Fibroblast of the aortic adventitia (primary cell): ENCODE measurements around the gene AKR1C4. TPM values are rescaled to one million over a fixed set of nuclear protein-coding genes. Genes with fewer than 3 reads are reported as not detected.

Source experiments
- DNase-seq: peaks from one replicate; pipeline ENCODE4 v3.0.0-alpha.2; 2010; ENCODE audit warnings: low read depth
- H3K4me3 ChIP-seq: 2 replicates; pipeline ENCODE4 v1.5.1; 2011; ENCODE audit warnings: low read depth, mild to moderate bottlenecking, control low read depth, low read length, moderate library complexity
- total RNA-seq: library from RNA; depleted of rRNA; stranded (reverse); fragments of >200 nt; gene quantifications from 2 replicates; pipeline ENCODE4 v1.2.3, GENCODE V29; 2012; ENCODE audit warnings: low replicate concordance
- TF ChIP-seq, protein P1 (sequence below): IDR thresholded peaks from 2 replicates; pipeline ENCODE4 v1.5.1; 2011; ENCODE audit warnings: mild to moderate bottlenecking, low read length, control low read depth, inconsistent platforms; ENCODE audit not compliant: insufficient read depth

Gene AKR1C4
- total RNA-seq, 1 donor: not detected

- DNase-seq: no peak
- TF ChIP-seq, protein P1, sequence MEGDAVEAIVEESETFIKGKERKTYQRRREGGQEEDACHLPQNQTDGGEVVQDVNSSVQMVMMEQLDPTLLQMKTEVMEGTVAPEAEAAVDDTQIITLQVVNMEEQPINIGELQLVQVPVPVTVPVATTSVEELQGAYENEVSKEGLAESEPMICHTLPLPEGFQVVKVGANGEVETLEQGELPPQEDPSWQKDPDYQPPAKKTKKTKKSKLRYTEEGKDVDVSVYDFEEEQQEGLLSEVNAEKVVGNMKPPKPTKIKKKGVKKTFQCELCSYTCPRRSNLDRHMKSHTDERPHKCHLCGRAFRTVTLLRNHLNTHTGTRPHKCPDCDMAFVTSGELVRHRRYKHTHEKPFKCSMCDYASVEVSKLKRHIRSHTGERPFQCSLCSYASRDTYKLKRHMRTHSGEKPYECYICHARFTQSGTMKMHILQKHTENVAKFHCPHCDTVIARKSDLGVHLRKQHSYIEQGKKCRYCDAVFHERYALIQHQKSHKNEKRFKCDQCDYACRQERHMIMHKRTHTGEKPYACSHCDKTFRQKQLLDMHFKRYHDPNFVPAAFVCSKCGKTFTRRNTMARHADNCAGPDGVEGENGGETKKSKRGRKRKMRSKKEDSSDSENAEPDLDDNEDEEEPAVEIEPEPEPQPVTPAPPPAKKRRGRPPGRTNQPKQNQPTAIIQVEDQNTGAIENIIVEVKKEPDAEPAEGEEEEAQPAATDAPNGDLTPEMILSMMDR: no peak
- no peak overlapping the region for H3K4me3 ChIP-seq
Observed at GRCh38 chr10:5259132-5259951, 62.7 kb downstream of the AKR1C4 start.

GRCh38 chr10:5259952-5260578 lies 63.4 kb downstream of the AKR1C4 start:
- TF ChIP-seq, protein P1: no peak
- no peak for DNase-seq
- H3K4me3 ChIP-seq: no peak overlapping the region

DNA sequence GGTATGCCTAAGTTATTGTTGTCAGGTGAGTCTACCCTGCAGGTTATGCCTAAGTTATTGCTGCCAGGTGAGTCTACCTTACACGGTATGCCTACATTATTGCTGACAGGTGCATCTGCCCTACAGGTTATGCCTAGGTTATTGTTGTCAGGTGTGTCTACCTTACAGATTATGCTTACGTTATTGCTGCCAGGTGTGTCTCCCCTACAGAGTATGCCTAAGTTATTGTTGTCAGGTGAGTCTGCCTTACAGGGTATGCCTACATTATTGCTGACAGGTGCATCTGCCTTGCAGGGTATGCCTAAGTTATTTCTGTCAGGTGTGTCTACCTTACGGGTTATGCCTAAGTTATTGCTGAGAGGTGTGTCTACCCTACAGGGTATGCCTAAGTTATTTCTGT lies 64.2 kb downstream of the AKR1C4 start:
- no peak for DNase-seq
- TF ChIP-seq, protein P1: no peak
- no peak overlapping the region for H3K4me3 ChIP-seq

DNA sequence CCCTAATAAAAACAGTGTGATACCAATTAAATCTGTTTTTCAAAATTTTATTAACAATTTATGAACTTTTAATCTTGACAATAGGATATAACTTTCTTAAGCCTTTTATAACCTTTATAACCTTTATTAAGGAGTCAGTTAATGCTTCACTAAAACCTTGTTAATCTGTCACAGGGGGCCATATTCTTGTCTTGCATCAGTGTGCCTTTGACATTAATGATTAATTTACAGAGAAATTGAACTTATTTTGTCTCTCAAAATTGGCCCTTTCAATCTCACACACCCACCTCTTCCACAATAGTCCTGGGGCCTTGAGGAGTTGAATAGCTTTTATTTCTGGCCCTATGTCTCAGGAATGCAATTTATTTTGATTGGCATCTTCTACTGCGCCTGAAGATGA lies 68.5 kb downstream of the AKR1C4 start:
- H3K4me3 ChIP-seq: no peak overlapping the region
- DNase-seq: no peak
- TF ChIP-seq, protein P1: no peak

DNA sequence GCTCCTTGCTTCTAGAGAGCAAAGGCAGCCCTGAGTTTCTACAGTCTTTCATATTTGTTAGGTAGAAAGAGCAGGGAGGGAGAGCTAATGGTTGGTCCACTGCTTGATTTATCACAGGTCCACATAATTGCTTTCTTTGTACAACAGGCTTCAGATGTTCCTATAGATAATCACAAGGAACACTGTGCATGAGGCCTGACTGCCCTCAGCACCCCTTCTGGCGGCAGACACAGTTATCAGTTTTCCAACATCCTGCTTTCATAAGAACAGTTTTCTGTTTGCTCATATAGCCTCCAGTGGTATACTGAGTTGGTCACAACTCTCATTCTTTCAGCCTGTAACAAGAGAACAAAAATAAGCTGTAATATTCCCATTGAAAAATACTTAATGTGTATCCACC lies 69.7 kb downstream of the AKR1C4 start:
- no peak overlapping the region for H3K4me3 ChIP-seq
- TF ChIP-seq, protein P1: no peak

GRCh38 chr10:5266804-5267203 lies 70.2 kb downstream of the AKR1C4 start:
- TF ChIP-seq, protein P1: no peak
- H3K4me3 ChIP-seq: no peak overlapping the region
- no peak for DNase-seq

More for the DNA sequence above, 69.7 kb downstream of the AKR1C4 start:
- no peak for DNase-seq

DNA sequence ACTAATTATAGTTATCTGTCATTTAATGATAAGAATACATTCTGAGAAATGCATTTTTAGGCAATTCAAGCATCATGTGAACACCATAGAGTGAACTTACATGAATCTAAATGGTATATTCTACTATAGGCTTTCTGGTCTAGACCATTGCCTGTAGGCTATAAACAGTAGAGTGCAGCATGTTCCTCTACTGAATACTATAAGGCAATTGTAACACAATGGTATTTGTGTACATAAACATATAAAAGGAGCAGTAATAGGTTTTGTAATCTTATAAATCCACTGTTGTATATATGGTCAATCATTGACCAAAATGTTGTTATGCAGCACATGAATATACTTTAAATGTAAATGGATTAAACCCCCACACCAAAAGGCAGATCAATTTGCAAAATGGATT lies 71.6 kb downstream of the AKR1C4 start:
- no peak overlapping the region for H3K4me3 ChIP-seq
- no peak for DNase-seq
- TF ChIP-seq, protein P1: no peak
